HepG2 (cell line): Measurements from ENCODE around the gene PROX1. TPM values are rescaled to one million over a fixed set of nuclear protein-coding genes. Genes with fewer than 3 reads are reported as not detected.

Experiments used
- GATAD1 ChIP-seq: IDR thresholded peaks from 2 replicates; pipeline ENCODE4 v1.6.1; 2016; ENCODE audit warnings: missing genetic modification reagents, missing compliant biosample characterization
- MTF1 ChIP-seq: sonication (generic); formaldehyde crosslinking; IDR thresholded peaks from 2 replicates; pipeline ENCODE4 v1.5.0; 2020; ENCODE audit warnings: missing genetic modification reagents
- PCBP2 ChIP-seq: fragments of 200-400 bp; formaldehyde crosslinking; optimal IDR thresholded peaks from 2 replicates; pipeline ENCODE3; 2018; ENCODE audit warnings: low read length, low read depth; ENCODE audit not compliant: poor library complexity, severe bottlenecking
- PPARG ChIP-seq: conservative IDR thresholded peaks from 2 replicates; pipeline ENCODE4 v1.6.1; 2016; ENCODE audit warnings: missing biosample characterization, missing genetic modification reagents
- SOX6 ChIP-seq, 2 experiments: fragments of 450-650 bp in 1 of 2; sonication (generic) in 1 of 2; formaldehyde crosslinking in 1 of 2; IDR thresholded peaks; 2 replicates each; pipeline versions ENCODE4 v1.4.0 to v1.6.1; 2017 to 2020; ENCODE audit warnings: antibody characterized with exemption in 1 of 2, mild to moderate bottlenecking in 1 of 2, missing genetic modification reagents in 1 of 2
- XBP1 ChIP-seq: sonication (generic); formaldehyde crosslinking; IDR thresholded peaks from 2 replicates; pipeline ENCODE4 v1.5.0; 2020; ENCODE audit warnings: missing genetic modification reagents
- ZNF230 ChIP-seq: sonication (generic); formaldehyde crosslinking; IDR thresholded peaks from 2 replicates; pipeline ENCODE4 v1.4.0; 2020; ENCODE audit warnings: mild to moderate bottlenecking, missing genetic modification reagents
- ZNF317 ChIP-seq: sonication (generic); formaldehyde crosslinking; IDR thresholded peaks from 2 replicates; pipeline ENCODE4 v1.5.0; 2020; ENCODE audit warnings: mild to moderate bottlenecking, missing genetic modification reagents
- ZNF672 ChIP-seq: sonication (generic); formaldehyde crosslinking; IDR thresholded peaks from 2 replicates; pipeline ENCODE4 v1.8.1; 2022; ENCODE audit warnings: missing genetic modification reagents
- ZNF878 ChIP-seq: sonication (generic); formaldehyde crosslinking; IDR thresholded peaks from 2 replicates; pipeline ENCODE4 v1.8.1; 2023; ENCODE audit warnings: mild to moderate bottlenecking, missing genetic modification reagents, moderate library complexity
- ZZZ3 ChIP-seq: sonication (generic); formaldehyde crosslinking; IDR thresholded peaks from 2 replicates; pipeline ENCODE4 v1.4.0; 2020; ENCODE audit warnings: missing genetic modification reagents, mild to moderate bottlenecking, borderline replicate concordance
- polyA plus RNA-seq, 8 experiments: library from polyadenylated mRNA; depleted of rRNA in 3 of 8; stranded (reverse) in 7 of 8; unstranded in 1 of 8; fragments of >200 nt; fragmentation: Illumina TruSeq in 4 of 8; extraction: Trizol in 4 of 8; gene quantifications; 2 replicates each; pipeline versions ENCODE4 v1.2.1 to v1.2.3, GENCODE V29; 2011 to 2016; ENCODE audit warnings: low read depth in 4 of 8, missing spikeins in 1 of 8, mixed read lengths in 1 of 8; ENCODE audit not compliant: insufficient read depth in 1 of 8
- total RNA-seq, 5 experiments: library from RNA; depleted of rRNA; stranded (reverse); fragments of >200 nt; fragmentation: Illumina TruSeq; extraction: Trizol; gene quantifications; 2 replicates each; pipeline ENCODE4 v1.2.3, GENCODE V29; 2016; ENCODE audit warnings: low read depth in 1 of 5
- TF ChIP-seq, protein P1 (sequence below): sonication (generic); formaldehyde crosslinking; IDR thresholded peaks from 2 replicates; pipeline ENCODE4 v1.8.0; 2022; ENCODE audit warnings: mild to moderate bottlenecking, missing genetic modification reagents, borderline replicate concordance
- TF ChIP-seq, protein P2 (sequence below): IDR thresholded peaks from 2 replicates; pipeline ENCODE4 v1.6.1; 2016
- TF ChIP-seq, protein P3 (sequence below): fragments of 450-650 bp; IDR thresholded peaks from 2 replicates; pipeline ENCODE4 v1.6.1; 2016
- TF ChIP-seq, protein P4 (sequence below): sonication (generic); formaldehyde crosslinking; IDR thresholded peaks from 2 replicates; pipeline ENCODE4 v1.5.1; 2020; ENCODE audit warnings: mild to moderate bottlenecking, missing genetic modification reagents
- TF ChIP-seq, protein P5 (sequence below): IDR thresholded peaks from 2 replicates; pipeline ENCODE4 v1.6.1; 2016; ENCODE audit warnings: missing biosample characterization, missing genetic modification reagents, low read depth

The PROX1 gene
- total and polyA plus RNA-seq, 2 of the 13 experiments (the other 11 are each of a cell fraction or from before 2014, with no cell fraction given): 12.3 to 30.2 TPM

DNA sequence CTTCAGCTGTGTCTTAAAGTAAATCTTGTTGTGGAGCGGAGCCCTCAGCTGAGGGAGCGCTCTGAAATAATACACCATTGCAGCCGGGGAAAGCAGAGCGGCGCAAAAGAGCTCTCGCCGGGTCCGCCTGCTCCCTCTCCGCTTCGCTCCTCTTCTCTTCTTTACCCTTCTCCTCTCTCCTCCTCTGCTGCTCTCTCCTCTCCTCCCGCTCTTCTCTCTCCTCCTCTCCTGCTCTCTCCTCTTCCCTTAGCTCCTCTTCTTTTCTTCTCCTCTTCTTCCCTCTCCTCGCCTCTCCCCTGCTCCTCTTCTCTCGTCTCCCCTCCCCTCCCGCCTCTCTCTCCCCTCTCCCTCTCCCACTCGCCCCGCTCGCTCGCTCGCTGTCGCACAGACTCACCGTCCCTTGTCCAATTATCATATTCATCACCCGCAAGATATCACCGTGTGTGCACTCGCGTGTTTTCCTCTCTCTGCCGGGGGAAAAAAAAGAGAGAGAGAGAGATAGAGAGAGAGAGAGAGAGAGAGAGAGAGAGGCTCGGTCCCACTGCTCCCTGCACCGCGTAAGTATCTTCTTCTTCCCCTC is at the start of gene PROX1 (continued):
- no peak for TF ChIP-seq MTF1 (CRISPR knock-in tag)
- TF ChIP-seq ZNF317 (CRISPR knock-in tag): no peak
- no peak for TF ChIP-seq ZNF672 (CRISPR knock-in tag)
- TF ChIP-seq, protein P1, sequence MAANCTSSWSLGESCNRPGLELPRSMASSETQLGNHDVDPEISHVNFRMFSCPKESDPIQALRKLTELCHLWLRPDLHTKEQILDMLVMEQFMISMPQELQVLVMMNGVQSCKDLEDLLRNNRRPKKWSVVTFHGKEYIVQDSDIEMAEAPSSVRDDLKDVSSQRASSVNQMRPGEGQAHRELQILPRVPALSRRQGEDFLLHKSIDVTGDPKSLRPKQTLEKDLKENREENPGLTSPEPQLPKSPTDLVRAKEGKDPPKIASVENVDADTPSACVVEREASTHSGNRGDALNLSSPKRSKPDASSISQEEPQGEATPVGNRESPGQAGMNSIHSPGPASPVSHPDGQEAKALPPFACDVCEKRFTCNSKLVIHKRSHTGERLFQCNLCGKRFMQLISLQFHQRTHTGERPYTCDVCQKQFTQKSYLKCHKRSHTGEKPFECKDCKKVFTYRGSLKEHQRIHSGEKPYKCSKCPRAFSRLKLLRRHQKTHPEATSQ (CRISPR knock-in tag): no peak; the same call in 1 of the 2 replicates
- no peak for TF ChIP-seq ZNF230
- no peak for TF ChIP-seq ZNF878 (CRISPR knock-in tag)
- no peak for TF ChIP-seq XBP1 (CRISPR knock-in tag)
- TF ChIP-seq PPARG (CRISPR knock-in tag): no peak
- TF ChIP-seq, protein P2, sequence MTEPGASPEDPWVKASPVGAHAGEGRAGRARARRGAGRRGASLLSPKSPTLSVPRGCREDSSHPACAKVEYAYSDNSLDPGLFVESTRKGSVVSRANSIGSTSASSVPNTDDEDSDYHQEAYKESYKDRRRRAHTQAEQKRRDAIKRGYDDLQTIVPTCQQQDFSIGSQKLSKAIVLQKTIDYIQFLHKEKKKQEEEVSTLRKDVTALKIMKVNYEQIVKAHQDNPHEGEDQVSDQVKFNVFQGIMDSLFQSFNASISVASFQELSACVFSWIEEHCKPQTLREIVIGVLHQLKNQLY: no peak
- TF ChIP-seq, protein P3, sequence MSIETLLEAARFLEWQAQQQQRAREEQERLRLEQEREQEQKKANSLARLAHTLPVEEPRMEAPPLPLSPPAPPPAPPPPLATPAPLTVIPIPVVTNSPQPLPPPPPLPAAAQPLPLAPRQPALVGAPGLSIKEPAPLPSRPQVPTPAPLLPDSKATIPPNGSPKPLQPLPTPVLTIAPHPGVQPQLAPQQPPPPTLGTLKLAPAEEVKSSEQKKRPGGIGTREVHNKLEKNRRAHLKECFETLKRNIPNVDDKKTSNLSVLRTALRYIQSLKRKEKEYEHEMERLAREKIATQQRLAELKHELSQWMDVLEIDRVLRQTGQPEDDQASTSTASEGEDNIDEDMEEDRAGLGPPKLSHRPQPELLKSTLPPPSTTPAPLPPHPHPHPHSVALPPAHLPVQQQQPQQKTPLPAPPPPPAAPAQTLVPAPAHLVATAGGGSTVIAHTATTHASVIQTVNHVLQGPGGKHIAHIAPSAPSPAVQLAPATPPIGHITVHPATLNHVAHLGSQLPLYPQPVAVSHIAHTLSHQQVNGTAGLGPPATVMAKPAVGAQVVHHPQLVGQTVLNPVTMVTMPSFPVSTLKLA: no peak
- TF ChIP-seq ZZZ3: no peak
- TF ChIP-seq GATAD1 (CRISPR knock-in tag): no peak
- TF ChIP-seq SOX6 (IDR thresholded peaks at IDR 0.05): no peak
- TF ChIP-seq SOX6 (CRISPR knock-in tag; IDR thresholded peaks at IDR 0.05): peak; percentile 25; the same call in 1 of the 2 replicates
- TF ChIP-seq PCBP2: no peak
- TF ChIP-seq, protein P4, sequence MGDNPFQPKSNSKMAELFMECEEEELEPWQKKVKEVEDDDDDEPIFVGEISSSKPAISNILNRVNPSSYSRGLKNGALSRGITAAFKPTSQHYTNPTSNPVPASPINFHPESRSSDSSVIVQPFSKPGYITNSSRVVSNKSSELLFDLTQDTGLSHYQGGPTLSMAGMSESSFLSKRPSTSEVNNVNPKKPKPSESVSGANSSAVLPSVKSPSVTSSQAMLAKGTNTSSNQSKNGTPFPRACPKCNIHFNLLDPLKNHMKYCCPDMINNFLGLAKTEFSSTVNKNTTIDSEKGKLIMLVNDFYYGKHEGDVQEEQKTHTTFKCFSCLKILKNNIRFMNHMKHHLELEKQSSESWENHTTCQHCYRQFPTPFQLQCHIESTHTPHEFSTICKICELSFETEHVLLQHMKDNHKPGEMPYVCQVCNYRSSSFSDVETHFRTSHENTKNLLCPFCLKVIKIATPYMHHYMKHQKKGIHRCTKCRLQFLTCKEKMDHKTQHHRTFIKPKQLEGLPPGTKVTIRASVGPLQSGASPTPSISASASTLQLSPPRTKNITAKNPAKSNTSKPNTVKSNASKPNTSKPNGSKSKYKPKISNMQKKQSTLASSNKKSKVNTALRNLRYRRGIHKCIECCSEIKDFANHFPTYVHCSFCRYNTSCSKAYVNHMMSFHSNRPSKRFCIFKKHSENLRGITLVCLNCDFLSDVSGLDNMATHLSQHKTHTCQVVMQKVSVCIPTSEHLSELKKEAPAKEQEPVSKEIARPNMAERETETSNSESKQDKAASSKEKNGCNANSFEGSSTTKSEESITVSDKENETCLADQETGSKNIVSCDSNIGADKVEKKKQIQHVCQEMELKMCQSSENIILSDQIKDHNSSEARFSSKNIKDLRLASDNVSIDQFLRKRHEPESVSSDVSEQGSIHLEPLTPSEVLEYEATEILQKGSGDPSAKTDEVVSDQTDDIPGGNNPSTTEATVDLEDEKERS (CRISPR knock-in tag): no peak
- TF ChIP-seq, protein P5, sequence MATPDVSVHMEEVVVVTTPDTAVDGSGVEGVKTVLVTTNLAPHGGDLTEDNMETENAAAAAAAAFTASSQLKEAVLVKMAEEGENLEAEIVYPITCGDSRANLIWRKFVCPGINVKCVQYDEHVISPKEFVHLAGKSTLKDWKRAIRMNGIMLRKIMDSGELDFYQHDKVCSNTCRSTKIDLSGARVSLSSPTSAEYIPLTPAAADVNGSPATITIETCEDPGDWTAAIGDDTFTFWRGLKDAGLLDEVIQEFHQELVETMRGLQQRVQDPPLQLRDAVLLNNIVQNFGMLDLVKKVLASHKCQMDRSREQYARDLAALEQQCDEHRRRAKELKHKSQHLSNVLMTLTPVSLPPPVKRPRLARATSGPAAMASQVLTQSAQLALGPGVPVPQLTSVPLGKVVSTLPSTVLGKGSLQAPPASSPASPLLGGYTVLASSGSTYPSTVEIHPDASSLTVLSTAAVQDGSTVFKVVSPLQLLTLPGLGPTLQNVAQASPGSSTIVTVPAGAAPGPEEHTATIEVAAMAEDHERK (CRISPR knock-in tag): no peak
